MG63 (cell line): Measurements from ENCODE around the gene EEF1AKMT4. TPM values are rescaled to one million over a fixed set of nuclear protein-coding genes. Genes with fewer than 3 reads are reported as not detected.
"Not testable (repeated sequence)": the region's sequence is repeated elsewhere in the genome, so short reads cannot be mapped to it uniquely, and the experiment has no call there.

Experiments
- DNase-seq: peaks from one replicate; pipeline ENCODE4 v3.0.0-alpha.2; 2020
- H3K27me3 ChIP-seq: fragments of 250-450 bp; sonication (Bioruptor Pico); 2 replicates; pipeline ENCODE4 v1.5.1; 2020; ENCODE audit warnings: mild to moderate bottlenecking, moderate library complexity
- H3K36me3 ChIP-seq: fragments of 250-450 bp; sonication (Bioruptor Pico); 2 replicates; pipeline ENCODE4 v1.5.1; 2020; ENCODE audit warnings: mild to moderate bottlenecking, moderate library complexity
- H3K4me3 ChIP-seq: fragments of 250-450 bp; sonication (Bioruptor Pico); 2 replicates; pipeline ENCODE4 v1.5.1; 2020; ENCODE audit warnings: mild to moderate bottlenecking, moderate library complexity
- H3K9me3 ChIP-seq: fragments of 250-450 bp; sonication (Bioruptor Pico); 2 replicates; pipeline ENCODE4 v1.5.1; 2020; ENCODE audit warnings: mild to moderate bottlenecking, moderate library complexity
- total RNA-seq: library from RNA; depleted of rRNA; stranded (reverse); fragments of >200 nt; shearing (Covaris generic); gene quantifications from 2 replicates; pipeline ENCODE4 v1.2.3, GENCODE V29; 2014; ENCODE audit warnings: low replicate concordance

Gene EEF1AKMT4
- total RNA-seq, 1 experiment from 2014 or later: 16.0 TPM

DNA sequence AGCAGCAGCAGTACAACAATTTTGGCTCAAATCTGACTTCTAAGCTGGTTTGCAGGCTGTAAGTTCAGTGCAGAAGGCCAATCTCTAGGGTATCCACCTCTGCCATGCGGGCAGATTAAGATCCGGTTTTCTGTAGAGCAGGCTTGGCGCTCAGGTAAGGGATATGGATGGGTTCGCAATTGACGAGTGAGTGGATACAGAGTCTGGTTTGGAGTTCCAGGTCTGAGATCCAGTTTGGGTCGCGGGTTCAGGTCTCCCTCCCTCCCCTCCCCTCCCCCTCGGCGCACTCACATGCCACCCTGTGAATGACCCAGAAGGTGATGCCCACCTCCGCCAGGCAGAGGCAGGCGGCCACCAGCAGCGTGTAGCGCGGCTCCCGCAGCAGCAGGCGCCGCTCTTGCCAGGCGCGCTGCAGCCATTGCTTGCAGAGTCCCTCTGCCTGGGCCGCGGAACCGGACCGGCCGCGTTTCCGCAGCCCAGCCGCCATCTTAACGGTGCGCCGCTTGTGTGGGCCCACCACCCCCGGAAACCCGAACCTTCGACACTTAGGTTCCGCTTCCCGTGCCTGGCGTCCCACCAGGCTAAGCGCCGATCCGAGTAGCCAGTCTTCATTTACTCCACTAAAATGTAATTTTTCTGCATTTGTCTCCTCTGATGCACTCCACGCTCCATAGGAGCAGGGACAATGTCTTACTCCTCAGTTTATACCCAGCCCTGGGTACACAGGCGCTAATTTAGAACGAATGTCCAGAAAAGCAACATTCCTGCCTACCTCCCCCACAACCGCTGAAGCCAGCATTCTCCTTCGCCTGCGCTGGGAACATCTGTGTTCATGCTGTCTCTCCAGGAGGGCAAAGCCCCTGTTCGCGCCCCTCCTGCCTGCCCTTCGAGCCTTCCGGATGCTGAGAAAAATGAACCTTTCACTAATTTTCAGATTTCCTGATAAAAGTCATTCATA, 739 bp upstream of the EEF1AKMT4 start, which contains the start of gene ALG3:
Gene ALG3, minus strand, starts transcription at position 509 of the 958 bp plus-strand sequence. Its CDS starts 22 bp downstream, at position 487.
- Histone ChIP-seq H3K4me3 (peak within 1 kb of the TSS; percentile 90), H3K36me3 (peaks cover 27% of the 10 kb centered on the region), H3K9me3 (no peaks in the 10 kb centered on the region), H3K27me3 (no peaks in the 10 kb centered on the region)
- DNase-seq: peak; percentile 84

DNA sequence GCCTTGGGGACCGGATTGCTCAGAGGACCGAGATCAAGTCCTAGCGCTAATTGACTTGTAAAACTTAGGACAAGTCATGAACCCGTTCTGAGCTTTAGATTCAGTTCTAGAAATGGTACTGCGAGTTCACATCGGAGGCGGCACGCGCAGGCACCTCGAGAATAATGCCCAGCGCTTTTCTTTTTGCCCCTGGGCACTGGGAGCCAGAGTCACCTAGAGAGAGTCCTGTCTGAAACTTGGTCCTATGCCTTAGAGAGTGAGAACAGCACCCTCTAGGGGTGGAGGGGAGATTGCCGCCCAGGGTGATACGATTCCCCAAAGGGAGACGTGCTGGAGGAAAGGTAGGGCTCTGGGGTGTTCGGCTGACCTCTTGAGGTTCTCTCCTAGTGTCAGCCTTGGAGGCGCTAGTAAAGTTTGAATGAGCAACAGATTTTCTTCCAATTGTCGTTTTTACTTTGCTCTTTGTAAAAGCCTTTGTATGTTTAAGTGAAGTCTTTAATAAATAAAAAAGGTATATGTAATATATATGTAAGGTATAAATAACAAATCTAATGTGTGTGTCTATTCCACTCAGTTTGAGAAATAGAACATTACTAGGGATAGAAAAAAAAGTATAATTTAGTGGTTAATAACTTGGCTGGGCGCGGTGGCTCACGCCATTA, 826 bp downstream of the EEF1AKMT4 start:
- Histone ChIP-seq H3K27me3 (no peaks in the 10 kb centered on the region), H3K4me3 (peak overlapping the region; percentile 90), H3K36me3 (peaks cover 11% of the 10 kb centered on the region), H3K9me3 (no peaks in the 10 kb centered on the region)
- peak; percentile 87 for DNase-seq

DNA sequence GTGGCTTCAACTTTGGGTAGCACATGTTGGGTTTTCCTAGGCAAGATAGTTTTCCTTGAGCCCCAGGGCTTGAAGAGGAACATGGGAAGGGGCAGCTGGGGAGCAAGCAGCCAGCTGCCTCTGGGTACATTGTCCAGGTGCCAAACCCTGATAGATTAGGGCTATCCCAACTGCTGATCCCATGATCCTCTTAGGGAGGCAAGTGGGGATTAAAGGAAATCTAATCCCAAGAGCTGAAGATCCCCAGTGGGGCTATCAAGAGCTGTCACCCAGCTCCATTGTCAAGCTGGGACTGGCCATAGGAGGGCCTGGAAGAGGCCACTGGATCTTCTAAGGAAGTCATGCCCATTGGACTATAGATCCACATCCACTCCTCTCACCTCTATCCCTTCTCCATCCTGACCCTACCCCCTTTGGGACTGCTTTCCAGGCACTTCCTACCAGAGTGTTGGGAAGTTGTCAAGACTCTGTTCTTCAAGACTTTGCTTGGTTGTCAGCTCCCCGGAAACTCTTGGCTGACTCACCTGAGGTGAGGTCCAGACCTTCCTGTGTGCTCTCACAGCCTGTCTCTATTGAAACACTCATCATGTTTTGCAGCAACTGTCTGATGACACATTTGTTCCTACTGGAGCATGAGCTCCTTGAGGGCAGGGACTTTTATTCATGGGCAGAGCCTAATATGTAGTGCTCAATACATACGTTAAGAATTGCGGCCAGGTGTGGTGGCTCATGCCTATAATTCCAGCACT, 6.0 kb downstream of the EEF1AKMT4 start:
- H3K36me3 ChIP-seq: peaks cover 2% of the 10 kb centered on the region; the same call in 1 of the 2 replicates
- H3K27me3 ChIP-seq: peaks cover 4% of the 10 kb centered on the region; the same call in 1 of the 2 replicates
- no peaks in the 10 kb centered on the region for H3K9me3 ChIP-seq
- DNase-seq: no peak
- no peak overlapping the region for H3K4me3 ChIP-seq

DNA sequence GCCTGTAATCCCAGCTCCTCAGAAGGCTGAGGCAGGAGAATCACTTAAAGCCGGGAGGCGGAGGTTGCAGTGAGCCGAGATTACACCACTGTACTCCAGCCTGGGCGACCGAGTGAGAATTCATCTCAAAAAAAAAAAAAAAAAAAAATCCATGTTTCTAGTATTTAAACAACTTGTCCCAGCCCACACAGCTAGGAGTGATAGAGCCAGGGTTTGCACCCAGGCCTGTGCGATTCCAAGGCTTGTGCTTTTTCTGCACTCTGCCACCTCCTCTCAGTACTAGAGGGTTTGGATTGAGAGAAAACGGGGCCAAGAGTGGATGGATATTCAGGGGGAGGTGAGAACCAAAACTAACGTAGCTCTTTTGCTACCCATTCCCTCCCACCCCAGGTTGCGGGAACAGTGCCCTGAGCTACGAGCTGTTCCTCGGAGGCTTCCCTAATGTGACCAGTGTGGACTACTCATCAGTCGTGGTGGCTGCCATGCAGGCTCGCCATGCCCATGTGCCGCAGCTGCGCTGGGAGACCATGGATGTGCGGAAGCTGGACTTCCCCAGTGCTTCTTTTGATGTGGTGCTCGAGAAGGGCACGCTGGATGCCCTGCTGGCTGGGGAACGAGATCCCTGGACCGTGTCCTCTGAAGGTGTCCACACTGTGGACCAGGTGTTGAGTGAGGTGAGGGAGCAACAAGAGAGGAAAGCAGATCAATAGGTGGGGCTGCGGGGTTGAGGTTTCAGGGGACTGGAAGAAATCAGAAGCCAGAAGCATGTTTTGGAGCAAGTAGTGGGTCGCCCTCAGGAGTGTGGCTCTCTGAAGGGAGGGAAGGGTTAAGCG, 7.8 kb downstream of the EEF1AKMT4 start:
- peaks cover 2% of the 10 kb centered on the region; the same call in 1 of the 2 replicates for H3K36me3 ChIP-seq
- no peak overlapping the region for H3K4me3 ChIP-seq
- no peak for DNase-seq
- H3K9me3 ChIP-seq: no peaks in the 10 kb centered on the region
- H3K27me3 ChIP-seq: peaks cover 15% of the 10 kb centered on the region

DNA sequence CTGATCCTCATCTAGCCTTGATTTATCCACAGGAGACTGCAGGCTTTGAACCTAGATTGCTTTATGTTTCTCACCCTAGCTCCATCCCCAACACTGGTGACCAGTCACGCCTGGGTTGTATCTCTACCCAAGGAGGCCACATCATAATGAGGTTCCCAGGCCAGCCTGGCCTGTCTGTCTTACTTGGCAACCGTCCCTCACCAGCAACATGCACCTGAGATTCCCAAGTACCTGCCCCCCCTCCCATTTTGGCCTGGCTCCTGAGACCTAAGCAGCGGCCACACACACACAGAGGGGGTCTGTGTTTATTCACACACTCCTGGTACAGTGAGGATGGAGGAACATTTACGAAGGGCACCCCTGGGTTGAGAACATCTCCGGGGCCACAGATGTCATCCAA, 9.5 kb downstream of the EEF1AKMT4 start:
- H3K9me3 ChIP-seq: no peaks in the 10 kb centered on the region
- H3K27me3 ChIP-seq: peaks cover 15% of the 10 kb centered on the region
- H3K4me3 ChIP-seq: no peak overlapping the region
- no peak for DNase-seq
- H3K36me3 ChIP-seq: 0 out of 2 replicates have a peak, but pooled peaks cover 2% of the 10 kb centered on the region

DNA sequence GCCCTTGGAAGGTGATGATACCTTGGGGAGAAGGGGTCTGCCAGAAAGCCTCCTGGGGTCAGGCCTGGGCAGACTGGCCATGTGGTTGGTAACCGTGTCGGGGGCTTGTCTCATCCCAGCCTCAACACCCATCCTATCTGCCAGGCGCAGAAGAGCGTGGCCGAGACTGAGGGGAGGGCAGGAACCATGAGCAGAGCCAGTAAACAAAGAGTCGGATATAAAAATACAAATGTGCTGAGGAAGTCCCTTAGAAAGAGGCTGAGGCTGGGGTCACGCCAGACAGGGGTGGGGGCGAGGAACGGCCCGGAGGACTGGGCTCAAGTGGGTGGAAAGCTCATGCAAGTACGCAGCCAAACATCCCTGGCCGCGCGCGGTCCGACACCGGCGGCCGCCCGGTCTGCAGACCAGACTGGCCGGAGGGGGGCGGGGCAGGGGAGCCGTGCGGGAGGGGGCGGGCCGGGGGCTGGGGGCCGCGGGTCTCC, 10.0 kb downstream of the EEF1AKMT4 start:
- Histone ChIP-seq H3K4me3 (no peak overlapping the region), H3K36me3 (0 out of 2 replicates have a peak, but pooled peaks cover 2% of the 10 kb centered on the region), H3K27me3 (peaks cover 15% of the 10 kb centered on the region), H3K9me3 (no peaks in the 10 kb centered on the region)
- no peak for DNase-seq

DNA sequence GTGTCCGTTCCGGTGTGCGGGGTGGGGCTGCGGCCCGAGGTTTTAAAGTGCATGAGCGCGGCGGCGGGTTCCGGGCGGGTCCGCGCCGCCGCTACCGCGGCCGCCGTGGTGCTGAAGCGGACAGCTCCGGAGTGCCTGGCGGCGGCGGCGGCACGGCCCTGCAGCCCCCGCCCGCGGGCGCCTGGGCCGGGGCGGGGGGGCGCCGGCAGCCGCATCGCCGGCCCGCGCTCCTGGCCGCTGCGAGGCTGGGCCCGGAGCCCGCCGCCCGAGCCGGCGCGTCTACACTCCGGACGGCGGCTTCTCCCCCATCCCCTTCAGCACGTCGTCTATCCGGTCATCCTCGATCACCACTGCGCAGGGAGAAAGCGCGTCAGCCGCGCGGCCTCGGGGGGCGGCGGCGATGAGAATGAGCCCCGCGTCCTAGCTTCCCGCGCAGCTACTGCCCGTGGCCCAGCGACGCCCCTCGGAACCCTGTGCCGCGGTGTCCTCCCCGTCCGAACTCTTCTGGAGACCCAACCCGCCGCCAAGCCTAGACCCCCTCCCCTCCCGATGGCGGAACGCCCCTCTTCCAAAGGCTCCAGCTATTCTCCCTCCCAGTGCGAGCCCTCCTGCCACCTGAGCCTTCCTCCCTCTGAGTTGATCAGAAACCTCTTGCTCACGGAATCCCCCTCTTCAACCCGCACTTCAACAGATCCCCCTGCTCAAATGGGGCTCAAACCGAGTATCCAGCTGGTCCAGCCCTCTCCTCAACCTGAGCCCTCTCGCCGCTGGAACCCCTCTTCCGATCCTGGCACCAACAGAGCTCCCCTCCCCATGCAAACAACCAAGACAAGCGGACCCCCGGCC, 10.6 kb downstream of the EEF1AKMT4 start:
- H3K27me3 ChIP-seq: peaks cover 15% of the 10 kb centered on the region
- peak; percentile 51 for DNase-seq
- H3K9me3 ChIP-seq: no peaks in the 10 kb centered on the region
- 0 out of 2 replicates have a peak, but pooled peaks cover 2% of the 10 kb centered on the region for H3K36me3 ChIP-seq
- peak overlapping the region; percentile 53 for H3K4me3 ChIP-seq

DNA sequence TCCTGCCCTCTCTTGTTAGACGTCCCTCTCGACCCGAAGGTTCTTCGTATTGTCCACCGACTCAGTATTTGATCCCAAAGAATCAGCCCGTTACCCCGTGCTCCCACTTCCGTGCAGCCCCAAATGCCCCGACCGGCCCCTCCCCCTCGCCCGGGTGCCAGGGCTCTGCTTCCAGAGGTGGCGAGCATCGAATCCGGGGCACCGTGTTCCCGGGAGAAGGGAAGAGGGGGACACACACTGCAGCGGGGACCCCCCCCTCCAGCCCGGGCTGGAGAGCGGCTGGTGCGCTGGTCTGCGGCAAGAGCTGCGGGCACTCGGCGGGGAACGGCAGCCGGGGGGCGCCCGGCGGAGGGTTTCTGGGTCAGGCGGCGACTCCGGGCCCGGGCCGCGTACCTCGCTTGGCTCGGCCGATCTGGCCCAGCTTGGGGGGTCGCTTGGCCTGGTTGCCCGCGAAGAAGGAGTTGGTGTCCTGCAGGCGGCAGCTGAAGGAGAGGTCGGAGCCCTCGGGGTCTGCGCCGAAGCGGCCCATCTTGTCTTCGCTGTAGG, 11.3 kb downstream of the EEF1AKMT4 start:
- Histone ChIP-seq H3K36me3 (0 out of 2 replicates have a peak, but pooled peaks cover 2% of the 10 kb centered on the region), H3K9me3 (no peaks in the 10 kb centered on the region), H3K4me3 (peak overlapping the region; percentile 53), H3K27me3 (peaks cover 15% of the 10 kb centered on the region)
- DNase-seq: no peak

DNA sequence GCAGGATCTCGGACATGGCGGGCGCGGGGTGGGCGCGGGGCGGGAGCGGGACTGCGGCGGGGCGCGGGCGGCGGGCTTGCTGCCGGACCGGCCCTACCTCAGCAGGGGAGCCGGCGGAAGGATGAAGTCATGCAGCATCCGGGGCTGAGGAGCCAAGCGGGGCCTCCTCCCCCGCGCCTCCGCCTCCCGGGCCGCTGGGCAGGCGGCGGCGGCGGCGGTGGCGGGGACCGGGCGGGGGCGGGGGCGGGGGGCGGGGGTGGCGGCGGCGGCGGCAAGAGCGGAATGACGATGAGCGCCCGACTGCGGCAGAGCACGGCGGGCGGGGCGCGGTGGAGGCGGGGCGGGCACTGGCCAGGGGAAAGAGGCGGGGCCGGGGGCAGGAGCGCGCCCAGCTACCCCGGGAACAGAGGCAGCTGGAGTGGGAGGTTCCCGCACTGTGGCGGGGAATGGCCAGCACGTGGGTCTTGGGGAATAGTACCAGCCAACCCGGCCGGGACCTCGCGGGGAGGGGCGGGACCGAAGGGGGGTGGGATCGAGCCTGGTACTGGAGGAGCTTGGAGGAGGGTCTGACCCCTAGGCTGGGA, 11.9 kb downstream of the EEF1AKMT4 start, which contains the start of gene CAMK2N2:
Gene CAMK2N2, minus strand, starts transcription at position 284 of the 584 bp plus-strand sequence. Its CDS starts 268 bp downstream, at position 16.
- peak within 1 kb of the TSS; percentile 53 for H3K4me3 ChIP-seq
- H3K27me3 ChIP-seq: peaks cover 15% of the 10 kb centered on the region
- peak; percentile 90 for DNase-seq
- H3K9me3 ChIP-seq: no peaks in the 10 kb centered on the region
- H3K36me3 ChIP-seq: 0 out of 2 replicates have a peak, but pooled peaks cover 2% of the 10 kb centered on the region

DNA sequence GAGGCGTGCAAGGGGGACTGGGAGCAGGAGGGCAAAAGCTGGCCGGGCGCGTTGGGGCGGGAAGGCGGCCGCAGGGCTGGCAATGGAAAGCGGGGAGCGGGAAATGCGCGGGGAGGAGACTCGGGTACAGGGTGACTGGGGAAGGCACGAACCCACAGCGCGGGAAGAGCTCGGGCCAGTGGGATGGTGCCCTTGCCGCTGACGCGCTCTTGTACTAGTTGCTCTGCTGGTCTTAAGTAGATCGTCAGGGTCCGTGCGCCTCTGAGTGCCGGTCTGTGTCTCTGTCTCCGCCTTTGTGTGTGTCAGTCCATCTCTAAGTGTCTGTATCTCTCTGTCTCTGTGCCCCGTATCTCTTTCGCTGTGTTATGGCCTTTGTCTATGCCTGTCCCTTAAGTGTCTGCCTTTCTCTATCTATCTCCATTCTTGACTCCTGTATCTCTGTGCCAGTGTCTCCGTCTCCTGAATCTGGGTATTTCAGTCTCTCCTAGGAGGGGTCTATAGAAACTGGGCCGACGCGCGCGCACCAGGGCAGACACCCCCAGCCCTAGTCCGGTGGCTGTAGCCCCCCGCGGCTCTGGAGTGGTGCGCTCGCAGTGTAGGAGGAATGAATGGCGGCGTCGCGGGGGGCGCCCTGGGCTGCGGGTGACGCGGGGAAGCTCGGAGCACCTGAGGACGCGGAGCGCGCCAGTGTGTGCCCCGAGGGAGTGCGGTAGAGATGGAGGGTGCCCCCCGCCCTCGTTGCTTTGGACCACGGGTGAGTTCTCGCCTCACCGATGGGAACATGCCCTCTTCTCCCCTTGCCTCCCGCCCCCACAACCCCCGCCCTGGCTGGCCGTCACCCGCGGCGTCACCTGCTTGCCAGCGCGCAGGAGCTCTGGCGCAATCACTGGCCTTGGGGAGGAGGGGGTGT, 12.6 kb downstream of the EEF1AKMT4 start:
- Histone ChIP-seq H3K36me3 (0 out of 2 replicates have a peak, but pooled peaks cover 2% of the 10 kb centered on the region), H3K27me3 (peaks cover 15% of the 10 kb centered on the region), H3K4me3 (peak overlapping the region; percentile 53), H3K9me3 (no peaks in the 10 kb centered on the region)
- DNase-seq: no peak

DNA sequence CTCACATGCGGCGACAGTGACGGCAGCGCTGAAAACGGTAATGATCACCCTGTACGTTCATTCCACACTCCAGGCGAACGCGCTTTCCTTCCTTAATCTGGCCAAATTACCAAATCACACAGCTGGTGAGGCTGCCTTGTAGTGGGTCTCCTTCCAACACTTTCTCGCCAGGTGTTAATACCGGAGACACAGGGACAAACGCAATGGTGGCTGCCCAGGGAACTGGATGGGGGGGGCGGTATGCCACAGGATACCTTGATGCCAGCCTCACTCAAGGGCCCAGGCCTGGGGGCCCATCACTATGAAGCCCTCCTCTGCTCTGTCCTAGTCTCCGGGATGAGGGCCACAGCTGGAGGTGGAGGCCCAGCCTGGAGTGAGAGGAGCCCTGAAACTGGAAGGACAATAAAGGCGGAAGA, 13.3 kb downstream of the EEF1AKMT4 start:
- Histone ChIP-seq H3K4me3 (no peak overlapping the region), H3K9me3 (no peaks in the 10 kb centered on the region), H3K36me3 (0 out of 2 replicates have a peak, but pooled peaks cover 2% of the 10 kb centered on the region), H3K27me3 (peaks cover 15% of the 10 kb centered on the region)
- DNase-seq: no peak

DNA sequence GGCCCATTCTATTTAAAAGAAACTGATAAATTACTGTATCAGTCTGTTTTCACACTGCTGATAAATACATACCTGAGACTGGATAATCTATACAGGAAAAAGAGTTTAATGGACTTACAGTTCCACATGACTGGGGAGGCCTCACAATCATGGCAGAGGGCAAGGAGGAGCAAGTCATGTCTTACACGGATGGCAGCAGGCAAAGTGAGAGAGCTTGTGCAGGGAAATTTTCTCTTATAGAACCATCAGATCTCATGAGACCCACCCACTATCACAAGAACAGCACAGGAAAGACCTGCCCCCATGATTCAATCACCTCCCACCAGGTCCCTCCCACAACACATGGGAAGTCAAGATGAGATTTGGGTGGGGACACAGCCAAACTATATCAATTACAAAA, 17.8 kb downstream of the EEF1AKMT4 start:
- not testable (repeated sequence) for H3K9me3 ChIP-seq, H3K4me3 ChIP-seq, DNase-seq, H3K27me3 ChIP-seq, H3K36me3 ChIP-seq

DNA sequence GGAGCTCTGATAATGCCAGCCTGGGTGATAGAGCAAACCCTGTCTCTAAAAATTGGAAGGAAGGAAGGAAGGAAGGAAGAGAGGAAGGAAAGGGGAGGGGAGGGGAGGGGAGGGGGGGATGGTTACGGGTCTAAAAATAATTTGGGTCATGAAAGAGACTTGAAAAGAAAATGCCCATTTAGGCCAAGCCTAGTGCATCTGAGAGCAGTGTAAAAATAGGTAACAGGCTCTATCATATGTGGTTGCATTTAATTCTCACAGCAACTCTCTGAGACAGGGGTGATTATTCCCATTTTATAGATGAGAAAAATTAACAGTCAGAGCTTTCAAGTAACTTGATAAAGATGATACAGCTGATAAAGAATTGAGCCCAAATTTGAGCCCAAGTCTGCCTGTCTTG, 22.8 kb downstream of the EEF1AKMT4 start:
- H3K9me3 ChIP-seq: no peaks in the 10 kb centered on the region
- H3K4me3 ChIP-seq: no peak overlapping the region
- DNase-seq: no peak
- H3K36me3 ChIP-seq: no peaks in the 10 kb centered on the region
- peaks cover 11% of the 10 kb centered on the region; the same call in 1 of the 2 replicates for H3K27me3 ChIP-seq
